Right atrium auricular region (tissue), 2 donors: ENCODE results near the gene SMOC2. TPM values are rescaled to one million over a fixed set of nuclear protein-coding genes. Genes with fewer than 3 reads are reported as not detected.
A peak's percentile ranks its signal among the peaks of the same experiment; 100 is the strongest.

ENCODE experiments used
- DNase-seq: peaks from one replicate; pipeline ENCODE4 v3.0.0-alpha.2; 2019; ENCODE audit warnings: low spot score
- H3K27ac ChIP-seq, 2 donors: fragments of 200-600 bp; sonication (generic); 1 replicate in 1 of 2; 2 replicates in 1 of 2; pipeline ENCODE4 v1.5.1; 2016 to 2019
- H3K27me3 ChIP-seq, 2 donors: fragments of 200-600 bp; sonication (generic); one replicate each; pipeline versions ENCODE4 v1.5.1 to v1.6.0; 2017 to 2019
- H3K36me3 ChIP-seq: fragments of 200-600 bp; sonication (generic); one replicate; pipeline ENCODE4 v1.5.1; 2016
- H3K4me1 ChIP-seq, 2 donors: fragments of 200-600 bp; sonication (generic); one replicate each; pipeline versions ENCODE4 v1.5.1 to v1.6.0; 2017 to 2019
- H3K4me3 ChIP-seq, 2 donors: fragments of 200-600 bp; sonication (generic); 1 replicate in 1 of 2; 2 replicates in 1 of 2; pipeline ENCODE4 v1.5.1; 2017 to 2019; ENCODE audit warnings: mild to moderate bottlenecking in 1 of 2, moderate library complexity in 1 of 2
- H3K9me3 ChIP-seq, 2 donors: fragments of 200-600 bp; sonication (generic); one replicate each; pipeline ENCODE4 v1.5.1; 2019
- total RNA-seq, 2 donors: library from RNA; depleted of rRNA; stranded (reverse); fragments of >200 nt; gene quantifications; one replicate each; pipeline ENCODE4 v1.1.0, GENCODE V29; 2016
- TF ChIP-seq, protein P1 (sequence below), 2 donors: fragments of 200-600 bp; sonication (generic); IDR thresholded peaks; one replicate each; pipeline ENCODE4 v1.5.1; 2019; ENCODE audit warnings: antibody characterized with exemption in 2 of 2

Gene SMOC2
- total RNA-seq, 2 donors from 2014 or later = 10.8 to 31.7 TPM

DNA sequence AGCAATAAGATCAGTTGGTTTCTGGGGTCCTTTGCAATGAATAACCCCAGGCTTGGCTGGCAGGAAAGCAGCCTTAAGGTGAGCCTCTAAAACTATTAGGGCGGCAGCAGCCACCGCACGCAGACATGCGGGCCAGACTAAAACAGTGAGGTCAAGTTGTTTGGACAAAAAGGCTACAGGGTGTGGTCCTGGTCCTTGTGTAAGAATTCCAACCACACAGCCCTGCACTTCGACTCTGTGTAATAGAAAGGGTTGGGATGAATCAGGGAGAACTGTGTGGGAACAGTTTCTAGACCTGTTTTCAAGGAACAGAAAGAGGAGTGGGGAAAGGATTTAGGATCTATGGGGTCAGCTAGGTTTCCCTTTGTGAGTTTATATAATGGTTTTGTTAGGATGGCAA lies 237.6 kb downstream of the SMOC2 start:
- DNase-seq = peak; percentile 28

DNA sequence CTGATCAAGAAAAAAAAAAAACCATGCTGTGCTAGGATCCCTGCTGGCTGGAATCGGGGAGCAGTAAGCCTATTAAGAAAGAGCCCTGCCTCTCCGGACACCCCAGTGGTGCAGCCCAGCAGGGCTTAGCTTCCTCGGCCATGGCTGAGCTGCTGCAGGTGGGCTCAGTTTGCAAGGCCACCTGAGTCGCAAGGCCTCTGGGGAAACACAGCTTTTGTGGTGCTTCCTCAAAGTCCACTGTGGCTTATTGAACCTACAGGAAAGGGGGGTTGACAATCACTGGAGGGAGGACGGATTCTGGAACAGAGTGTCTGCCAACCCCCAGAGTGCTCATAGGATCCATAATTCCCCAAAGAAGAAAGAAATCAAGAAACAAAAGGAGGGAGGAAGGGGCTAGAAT lies 240.8 kb downstream of the SMOC2 start:
- TF ChIP-seq, protein P1, sequence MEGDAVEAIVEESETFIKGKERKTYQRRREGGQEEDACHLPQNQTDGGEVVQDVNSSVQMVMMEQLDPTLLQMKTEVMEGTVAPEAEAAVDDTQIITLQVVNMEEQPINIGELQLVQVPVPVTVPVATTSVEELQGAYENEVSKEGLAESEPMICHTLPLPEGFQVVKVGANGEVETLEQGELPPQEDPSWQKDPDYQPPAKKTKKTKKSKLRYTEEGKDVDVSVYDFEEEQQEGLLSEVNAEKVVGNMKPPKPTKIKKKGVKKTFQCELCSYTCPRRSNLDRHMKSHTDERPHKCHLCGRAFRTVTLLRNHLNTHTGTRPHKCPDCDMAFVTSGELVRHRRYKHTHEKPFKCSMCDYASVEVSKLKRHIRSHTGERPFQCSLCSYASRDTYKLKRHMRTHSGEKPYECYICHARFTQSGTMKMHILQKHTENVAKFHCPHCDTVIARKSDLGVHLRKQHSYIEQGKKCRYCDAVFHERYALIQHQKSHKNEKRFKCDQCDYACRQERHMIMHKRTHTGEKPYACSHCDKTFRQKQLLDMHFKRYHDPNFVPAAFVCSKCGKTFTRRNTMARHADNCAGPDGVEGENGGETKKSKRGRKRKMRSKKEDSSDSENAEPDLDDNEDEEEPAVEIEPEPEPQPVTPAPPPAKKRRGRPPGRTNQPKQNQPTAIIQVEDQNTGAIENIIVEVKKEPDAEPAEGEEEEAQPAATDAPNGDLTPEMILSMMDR (IDR thresholded peaks at IDR 0.05) = no peak
- peak; percentile 32 for DNase-seq
- H3K27ac ChIP-seq = no peak overlapping the region

More for the DNA sequence above, 237.6 kb downstream of the SMOC2 start:
- no peaks in the 10 kb centered on the region for H3K27me3 ChIP-seq
- no peaks in the 10 kb centered on the region for H3K36me3 ChIP-seq
- H3K9me3 ChIP-seq = no peaks in the 10 kb centered on the region
- H3K4me3 ChIP-seq = no peak overlapping the region
- H3K4me1 ChIP-seq = no peaks in the 10 kb centered on the region
- TF ChIP-seq, protein P1 (IDR thresholded peaks at IDR 0.05) = no peak
- no peak overlapping the region for H3K27ac ChIP-seq

DNA sequence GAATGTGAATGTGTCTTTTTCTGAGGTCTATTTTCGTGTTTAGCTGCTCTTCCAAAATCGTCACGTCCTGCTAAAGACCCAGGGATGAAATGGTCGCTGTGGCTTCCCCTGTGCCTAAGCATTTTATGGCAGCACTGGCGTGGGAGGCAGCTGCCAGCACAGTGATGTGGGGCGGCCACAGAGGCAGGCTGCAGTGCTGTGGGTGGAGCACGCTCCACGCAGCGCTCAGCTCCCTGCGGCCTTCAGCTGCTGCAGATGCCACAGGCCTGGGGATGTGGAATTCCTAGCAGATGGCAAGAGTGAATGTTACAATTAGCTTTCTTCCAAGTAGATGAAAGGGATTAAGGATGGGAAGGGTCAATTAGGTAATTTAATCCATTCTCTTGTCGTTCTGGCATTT lies 242.6 kb downstream of the SMOC2 start:
- TF ChIP-seq, protein P1 (IDR thresholded peaks at IDR 0.05) = no peak
- Histone ChIP-seq H3K36me3 (no peaks in the 10 kb centered on the region), H3K27me3 (no peaks in the 10 kb centered on the region), H3K4me3 (no peak overlapping the region), H3K4me1 (no peaks in the 10 kb centered on the region), H3K9me3 (no peaks in the 10 kb centered on the region), H3K27ac (no peak overlapping the region)
- DNase-seq = peak; percentile 32

More for the DNA sequence above, 240.8 kb downstream of the SMOC2 start:
- no peaks in the 10 kb centered on the region for H3K36me3 ChIP-seq
- H3K4me3 ChIP-seq = no peak overlapping the region
- no peaks in the 10 kb centered on the region for H3K4me1 ChIP-seq
- H3K9me3 ChIP-seq = no peaks in the 10 kb centered on the region
- no peaks in the 10 kb centered on the region for H3K27me3 ChIP-seq

DNA sequence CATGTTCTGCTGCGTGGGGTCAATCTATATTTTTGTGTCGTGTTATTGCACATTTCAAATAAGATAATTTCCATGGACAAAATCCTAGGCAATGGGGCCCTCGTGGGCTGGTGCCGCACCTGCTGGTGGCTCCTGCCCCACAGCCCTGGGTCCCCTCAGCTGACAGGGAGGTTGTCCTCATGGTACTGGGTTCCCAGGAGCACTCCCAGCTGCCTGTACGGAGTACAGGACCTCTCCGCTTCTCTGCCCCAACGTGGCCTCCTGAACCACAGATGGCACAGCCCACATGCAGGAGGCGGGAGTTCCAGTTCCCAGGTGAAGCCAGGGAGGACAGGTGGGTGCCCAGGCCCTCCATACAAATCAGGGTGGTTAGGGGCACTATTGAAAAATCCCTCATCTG lies 243.5 kb downstream of the SMOC2 start:
- TF ChIP-seq, protein P1 (IDR thresholded peaks at IDR 0.05) = no peak
- peak; percentile 36 for DNase-seq
- Histone ChIP-seq H3K27me3 (no peaks in the 10 kb centered on the region), H3K4me1 (no peaks in the 10 kb centered on the region), H3K36me3 (no peaks in the 10 kb centered on the region), H3K27ac (no peak overlapping the region), H3K9me3 (no peaks in the 10 kb centered on the region), H3K4me3 (no peak overlapping the region)

DNA sequence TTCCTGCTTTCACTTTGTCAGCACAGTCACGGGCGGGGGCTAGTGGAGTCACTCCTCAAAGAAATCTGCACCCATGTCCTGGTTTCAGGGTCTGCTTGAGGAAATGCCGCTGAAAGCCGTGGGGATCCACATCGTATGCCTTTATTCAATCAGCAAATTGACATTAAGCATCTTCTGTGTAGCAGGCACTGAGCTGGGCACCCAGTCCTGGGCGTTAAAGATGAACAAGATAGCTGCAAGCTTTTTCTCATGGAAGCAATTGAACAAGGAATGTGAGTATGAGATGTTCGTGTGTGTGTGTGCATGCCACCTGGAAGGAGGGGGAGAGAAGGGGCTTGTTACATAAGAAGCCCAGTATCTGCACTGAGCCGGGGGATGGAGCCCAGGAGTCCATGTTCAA lies 243.9 kb downstream of the SMOC2 start:
- no peaks in the 10 kb centered on the region for H3K36me3 ChIP-seq
- no peak overlapping the region for H3K27ac ChIP-seq
- TF ChIP-seq, protein P1 (IDR thresholded peaks at IDR 0.05) = no peak
- no peaks in the 10 kb centered on the region for H3K4me1 ChIP-seq
- no peak for DNase-seq
- no peaks in the 10 kb centered on the region for H3K27me3 ChIP-seq
- H3K9me3 ChIP-seq = no peaks in the 10 kb centered on the region
- no peak overlapping the region for H3K4me3 ChIP-seq

DNA sequence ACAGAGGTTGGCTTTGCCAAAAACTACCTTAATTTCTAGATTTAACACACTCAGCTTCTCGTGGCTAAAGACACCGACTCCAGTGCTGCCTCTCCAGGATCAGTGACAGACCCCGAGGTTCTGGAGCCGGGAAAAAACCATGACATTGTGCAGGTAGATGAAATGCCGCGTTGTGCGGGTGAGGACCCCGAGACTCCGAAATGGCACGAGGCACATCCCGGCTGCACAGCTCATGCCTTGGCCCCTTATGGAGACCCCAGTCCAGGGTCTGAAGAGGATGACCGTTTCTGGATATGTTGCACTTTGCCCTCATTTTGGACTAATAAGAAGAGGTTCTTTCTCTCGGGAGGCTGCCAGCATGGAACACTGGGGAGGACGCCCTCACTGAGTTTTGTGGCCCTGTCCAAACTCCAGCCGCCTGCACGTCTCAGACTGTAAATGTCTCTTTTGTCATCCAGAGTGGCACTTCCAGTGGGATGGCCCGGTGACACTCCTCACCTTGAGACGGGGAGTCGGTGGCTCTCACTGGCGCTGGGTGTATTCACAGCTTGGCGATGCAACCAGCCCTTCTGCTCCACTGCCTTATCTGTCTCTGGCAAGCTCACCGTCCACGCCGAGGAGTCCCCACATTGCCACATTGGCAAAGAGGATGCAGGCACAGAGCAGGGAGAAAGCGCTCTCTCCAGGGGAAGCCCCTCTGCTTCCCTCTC lies 245.2 kb downstream of the SMOC2 start:
- Histone ChIP-seq H3K4me3 (no peak overlapping the region), H3K9me3 (no peaks in the 10 kb centered on the region), H3K27me3 (no peaks in the 10 kb centered on the region), H3K4me1 (no peaks in the 10 kb centered on the region), H3K36me3 (no peaks in the 10 kb centered on the region), H3K27ac (no peak overlapping the region)
- DNase-seq = no peak
- TF ChIP-seq, protein P1 (IDR thresholded peaks at IDR 0.05) = no peak
